ENCODE data around the gene SCNN1B.
A peak's percentile ranks its signal among the peaks of the same experiment; 100 is the strongest.
"Not testable (repeated sequence)": the region's sequence is repeated elsewhere in the genome, so short reads cannot be mapped to it uniquely, and the experiment has no call there.

The SCNN1B gene

DNA sequence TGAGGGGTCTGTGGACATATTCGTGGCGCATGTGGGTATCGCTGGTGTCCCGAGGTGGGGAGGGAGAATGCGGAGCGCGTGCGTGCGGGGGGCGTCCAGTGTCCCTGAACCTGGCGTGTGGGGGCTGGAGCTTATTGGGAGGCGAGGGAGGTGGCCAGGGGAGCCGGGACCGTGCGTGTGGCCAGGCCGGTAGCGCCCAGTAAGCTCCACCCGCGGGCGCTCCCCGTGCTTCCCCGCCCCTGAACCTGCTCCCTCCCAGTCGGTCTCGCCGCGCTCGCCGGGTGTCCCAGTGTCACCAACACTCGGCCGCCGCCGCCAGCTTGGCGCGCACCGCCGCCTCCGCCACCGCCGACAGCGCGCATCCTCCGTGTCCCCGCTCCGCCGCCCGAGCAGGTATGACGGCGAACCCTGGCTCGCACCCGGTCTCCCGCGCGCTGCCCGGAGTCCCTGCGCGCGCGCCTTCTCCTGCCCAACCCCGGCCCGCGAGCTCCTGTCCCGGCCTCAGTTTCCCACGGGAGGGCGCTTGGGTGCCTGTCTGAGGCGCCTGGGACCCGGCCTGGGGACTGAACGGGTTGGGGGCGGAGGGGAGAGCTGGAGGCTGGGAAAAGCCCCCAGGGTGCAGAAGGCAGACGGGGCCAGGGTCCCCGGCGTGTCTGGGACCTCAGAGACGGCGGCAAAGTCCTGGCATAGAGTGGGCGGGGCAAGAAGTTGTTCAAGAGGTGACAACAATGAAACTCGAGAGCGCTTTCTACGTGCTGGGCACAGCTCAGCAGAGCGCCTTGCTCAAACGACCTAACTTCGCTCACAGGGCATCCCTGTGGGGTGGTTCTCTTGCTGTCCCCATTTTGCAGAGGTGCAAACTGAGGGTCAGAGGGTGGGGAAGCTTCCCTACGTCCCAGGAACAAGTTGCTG, at the start of gene SCNN1B:
TSS of gene SCNN1B (plus strand) at position 258 of the 912 bp plus-strand sequence. CDS start 46,298 bp downstream, outside the sequence.
- Histone ChIP-seq H3K27ac (ENCODE audit: low read depth, low read length) (no peak within 1 kb of the TSS), H3K9ac (ENCODE audit: low read length in 5 of 5) (peak within 1 kb of the TSS in 1 of 5 donors; percentile 43), H3K4me3 (ENCODE audit: low read depth in 1 of 5, low read length in 5 of 5) (peak within 1 kb of the TSS in 4 of 5 donors; percentile 25 to 65 (median 52)), H3K27me3 (ENCODE audit: control insufficient read depth in 5 of 5, insufficient read depth in 4 of 5, low read length in 5 of 5) (peaks cover 14 to 20% (median 19%) of the 10 kb centered on the region in 5 donors), H3K36me3 (ENCODE audit: control insufficient read depth in 5 of 5, insufficient read depth in 5 of 5, low read length in 5 of 5) (no peaks in the 10 kb centered on the region), H3K4me1 (ENCODE audit: control insufficient read depth in 5 of 5, insufficient read depth in 5 of 5, low read length in 5 of 5) (peaks cover 0 to 14% (median 6%) of the 10 kb centered on the region in 5 donors), H3K9me3 (ENCODE audit: control insufficient read depth in 5 of 5, low read length in 5 of 5) (no peaks in the 10 kb centered on the region)

GRCh38 chr16:23252310-23252709, 49.8 kb upstream of the SCNN1B start:
- H3K4me1 ChIP-seq (ENCODE audit: control insufficient read depth in 5 of 5, insufficient read depth in 5 of 5, low read length in 5 of 5) = peaks cover 0 to 11% (median 4%) of the 10 kb centered on the region in 5 donors
- no peak overlapping the region for H3K9ac ChIP-seq (ENCODE audit: low read length in 5 of 5)

GRCh38 chr16:23253650-23254049, 48.5 kb upstream of the SCNN1B start:
- H3K4me1 ChIP-seq (ENCODE audit: control insufficient read depth in 5 of 5, insufficient read depth in 5 of 5, low read length in 5 of 5); H3K4me3 ChIP-seq (ENCODE audit: low read depth in 1 of 5, low read length in 5 of 5); H3K36me3 ChIP-seq (ENCODE audit: control insufficient read depth in 5 of 5, insufficient read depth in 5 of 5, low read length in 5 of 5); H3K9me3 ChIP-seq (ENCODE audit: control insufficient read depth in 5 of 5, low read length in 5 of 5); H3K27me3 ChIP-seq (ENCODE audit: control insufficient read depth in 5 of 5, insufficient read depth in 4 of 5, low read length in 5 of 5); H3K9ac ChIP-seq (ENCODE audit: low read length in 5 of 5); H3K27ac ChIP-seq (ENCODE audit: low read depth, low read length): not testable (repeated sequence)

More at GRCh38 chr16:23252310-23252709, 49.8 kb upstream of the SCNN1B start:
- no peaks in the 10 kb centered on the region for H3K27me3 ChIP-seq (ENCODE audit: control insufficient read depth in 5 of 5, insufficient read depth in 4 of 5, low read length in 5 of 5)
- no peak overlapping the region for H3K27ac ChIP-seq (ENCODE audit: low read depth, low read length)
- H3K4me3 ChIP-seq (ENCODE audit: low read depth in 1 of 5, low read length in 5 of 5) = no peak overlapping the region
- H3K9me3 ChIP-seq (ENCODE audit: control insufficient read depth in 5 of 5, low read length in 5 of 5) = no peaks in the 10 kb centered on the region
- no peaks in the 10 kb centered on the region for H3K36me3 ChIP-seq (ENCODE audit: control insufficient read depth in 5 of 5, insufficient read depth in 5 of 5, low read length in 5 of 5)

DNA sequence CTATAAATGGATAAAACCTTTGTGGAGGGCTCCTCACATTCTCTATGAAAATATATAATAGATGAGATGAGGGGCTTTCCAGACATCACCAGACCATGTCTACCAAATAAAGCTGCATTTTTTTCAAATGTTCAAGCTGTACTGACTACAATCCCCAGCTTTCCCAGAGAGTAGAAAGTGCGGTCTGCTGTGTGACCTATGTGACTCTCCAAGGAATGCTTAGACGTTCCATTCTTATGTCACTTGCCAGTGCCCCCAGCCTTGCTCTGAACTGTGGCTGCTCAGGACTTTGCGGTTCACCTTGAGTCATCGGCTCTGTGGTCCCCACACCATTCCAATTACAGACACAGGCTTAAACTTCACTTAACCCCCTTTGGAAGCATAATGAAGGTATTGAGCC, 47.8 kb upstream of the SCNN1B start:
- Histone ChIP-seq H3K9ac (ENCODE audit: low read length in 5 of 5) (no peak overlapping the region), H3K4me1 (ENCODE audit: control insufficient read depth in 5 of 5, insufficient read depth in 5 of 5, low read length in 5 of 5) (peaks cover 0 to 2% (median 0%) of the 10 kb centered on the region in 5 donors), H3K27me3 (ENCODE audit: control insufficient read depth in 5 of 5, insufficient read depth in 4 of 5, low read length in 5 of 5) (no peaks in the 10 kb centered on the region)

DNA sequence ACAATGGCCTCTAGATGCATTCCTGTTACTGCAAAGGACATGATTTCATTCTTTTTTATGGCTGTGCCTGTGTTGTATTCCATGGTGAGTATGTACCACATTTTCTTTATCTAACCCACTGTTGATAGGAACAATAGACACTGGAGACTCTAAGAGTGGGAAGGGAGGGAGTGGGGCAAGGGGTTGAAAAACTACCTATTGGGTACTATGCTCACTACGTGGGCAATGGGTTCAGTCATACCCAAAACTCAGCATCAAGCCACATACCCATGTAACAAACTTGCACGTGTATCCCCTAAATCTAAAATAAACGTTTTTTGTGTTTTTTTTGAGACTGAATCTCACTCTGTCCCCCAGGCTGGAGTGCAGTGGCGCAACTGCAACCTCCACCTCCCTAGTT, 47.1 kb upstream of the SCNN1B start:
- H3K27ac ChIP-seq (ENCODE audit: low read depth, low read length) = no peak overlapping the region
- no peaks in the 10 kb centered on the region for H3K36me3 ChIP-seq (ENCODE audit: control insufficient read depth in 5 of 5, insufficient read depth in 5 of 5, low read length in 5 of 5)
- H3K9ac ChIP-seq (ENCODE audit: low read length in 5 of 5) = no peak overlapping the region
- no peak overlapping the region for H3K4me3 ChIP-seq (ENCODE audit: low read depth in 1 of 5, low read length in 5 of 5)
- H3K4me1 ChIP-seq (ENCODE audit: control insufficient read depth in 5 of 5, insufficient read depth in 5 of 5, low read length in 5 of 5) = peaks cover 0 to 2% (median 0%) of the 10 kb centered on the region in 5 donors
- peaks cover 0 to 2% (median 0%) of the 10 kb centered on the region in 5 donors for H3K9me3 ChIP-seq (ENCODE audit: control insufficient read depth in 5 of 5, low read length in 5 of 5)
- H3K27me3 ChIP-seq (ENCODE audit: control insufficient read depth in 5 of 5, insufficient read depth in 4 of 5, low read length in 5 of 5) = no peaks in the 10 kb centered on the region

More for the DNA sequence above, 47.8 kb upstream of the SCNN1B start:
- Histone ChIP-seq H3K4me3 (ENCODE audit: low read depth in 1 of 5, low read length in 5 of 5) (no peak overlapping the region), H3K9me3 (ENCODE audit: control insufficient read depth in 5 of 5, low read length in 5 of 5) (peaks cover 0 to 1% (median 0%) of the 10 kb centered on the region in 5 donors), H3K27ac (ENCODE audit: low read depth, low read length) (no peak overlapping the region), H3K36me3 (ENCODE audit: control insufficient read depth in 5 of 5, insufficient read depth in 5 of 5, low read length in 5 of 5) (no peaks in the 10 kb centered on the region)

DNA sequence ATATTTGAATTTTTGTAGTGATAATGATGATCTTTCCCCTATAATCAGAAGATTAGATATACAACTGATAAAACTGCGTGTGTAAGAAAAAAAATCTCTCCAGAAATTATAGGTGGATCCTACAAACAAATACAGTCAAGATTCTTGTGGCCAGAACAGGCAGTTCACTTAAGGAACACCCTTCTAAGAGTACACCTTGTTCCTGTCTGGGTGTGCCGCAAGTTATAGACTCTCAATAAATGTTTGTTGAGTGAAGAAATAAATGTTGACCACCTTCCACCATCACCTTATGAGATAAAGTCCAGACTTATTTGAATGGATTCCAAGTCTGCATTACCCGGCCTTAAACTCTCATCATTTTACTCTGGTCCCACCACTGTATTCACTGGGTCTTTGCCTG, 45.7 kb upstream of the SCNN1B start:
- Histone ChIP-seq H3K9ac (ENCODE audit: low read length in 5 of 5) (no peak overlapping the region), H3K4me1 (ENCODE audit: control insufficient read depth in 5 of 5, insufficient read depth in 5 of 5, low read length in 5 of 5) (peaks cover 0 to 2% (median 0%) of the 10 kb centered on the region in 5 donors), H3K36me3 (ENCODE audit: control insufficient read depth in 5 of 5, insufficient read depth in 5 of 5, low read length in 5 of 5) (no peaks in the 10 kb centered on the region), H3K27ac (ENCODE audit: low read depth, low read length) (no peak overlapping the region), H3K27me3 (ENCODE audit: control insufficient read depth in 5 of 5, insufficient read depth in 4 of 5, low read length in 5 of 5) (no peaks in the 10 kb centered on the region), H3K4me3 (ENCODE audit: low read depth in 1 of 5, low read length in 5 of 5) (no peak overlapping the region), H3K9me3 (ENCODE audit: control insufficient read depth in 5 of 5, low read length in 5 of 5) (peaks cover 0 to 2% (median 0%) of the 10 kb centered on the region in 5 donors)

DNA sequence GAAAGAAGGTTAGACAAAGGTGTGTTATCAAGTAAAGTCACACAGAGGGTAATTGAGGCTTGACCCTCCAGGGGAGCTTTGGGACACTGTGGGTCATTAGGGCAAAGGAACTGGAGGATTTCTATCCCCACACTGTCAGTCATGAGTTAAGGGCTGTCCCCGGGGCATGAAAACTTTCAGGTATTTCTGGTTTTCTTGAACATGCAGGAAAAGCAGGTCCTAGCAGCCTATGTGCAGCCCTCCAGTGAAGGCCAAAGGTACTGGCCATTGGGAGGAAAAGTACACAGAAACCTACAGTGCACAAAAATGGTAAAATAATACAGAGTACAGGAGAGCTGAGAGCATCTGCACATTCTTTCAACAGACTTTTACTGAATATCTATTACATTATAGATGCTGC, 44.4 kb upstream of the SCNN1B start:
- H3K9ac ChIP-seq (ENCODE audit: low read length in 5 of 5) = no peak overlapping the region
- no peak overlapping the region for H3K4me3 ChIP-seq (ENCODE audit: low read depth in 1 of 5, low read length in 5 of 5)
- H3K27ac ChIP-seq (ENCODE audit: low read depth, low read length) = no peak overlapping the region
- H3K4me1 ChIP-seq (ENCODE audit: control insufficient read depth in 5 of 5, insufficient read depth in 5 of 5, low read length in 5 of 5) = peaks cover 0 to 2% (median 0%) of the 10 kb centered on the region in 5 donors
- H3K9me3 ChIP-seq (ENCODE audit: control insufficient read depth in 5 of 5, low read length in 5 of 5) = peaks cover 0 to 2% (median 0%) of the 10 kb centered on the region in 5 donors
- H3K36me3 ChIP-seq (ENCODE audit: control insufficient read depth in 5 of 5, insufficient read depth in 5 of 5, low read length in 5 of 5) = no peaks in the 10 kb centered on the region
- H3K27me3 ChIP-seq (ENCODE audit: control insufficient read depth in 5 of 5, insufficient read depth in 4 of 5, low read length in 5 of 5) = no peaks in the 10 kb centered on the region

- Histone ChIP-seq H3K27ac (ENCODE audit: low read depth, low read length) (no peak overlapping the region), H3K4me3 (ENCODE audit: low read depth in 1 of 5, low read length in 5 of 5) (no peak overlapping the region), H3K4me1 (ENCODE audit: control insufficient read depth in 5 of 5, insufficient read depth in 5 of 5, low read length in 5 of 5) (peaks cover 0 to 2% (median 0%) of the 10 kb centered on the region in 5 donors), H3K9me3 (ENCODE audit: control insufficient read depth in 5 of 5, low read length in 5 of 5) (peaks cover 0 to 2% (median 0%) of the 10 kb centered on the region in 5 donors), H3K36me3 (ENCODE audit: control insufficient read depth in 5 of 5, insufficient read depth in 5 of 5, low read length in 5 of 5) (no peaks in the 10 kb centered on the region), H3K27me3 (ENCODE audit: control insufficient read depth in 5 of 5, insufficient read depth in 4 of 5, low read length in 5 of 5) (no peaks in the 10 kb centered on the region), H3K9ac (ENCODE audit: low read length in 5 of 5) (no peak overlapping the region)
These were observed 43.2 kb upstream of the SCNN1B start for GRCh38 chr16:23258919-23259237.

DNA sequence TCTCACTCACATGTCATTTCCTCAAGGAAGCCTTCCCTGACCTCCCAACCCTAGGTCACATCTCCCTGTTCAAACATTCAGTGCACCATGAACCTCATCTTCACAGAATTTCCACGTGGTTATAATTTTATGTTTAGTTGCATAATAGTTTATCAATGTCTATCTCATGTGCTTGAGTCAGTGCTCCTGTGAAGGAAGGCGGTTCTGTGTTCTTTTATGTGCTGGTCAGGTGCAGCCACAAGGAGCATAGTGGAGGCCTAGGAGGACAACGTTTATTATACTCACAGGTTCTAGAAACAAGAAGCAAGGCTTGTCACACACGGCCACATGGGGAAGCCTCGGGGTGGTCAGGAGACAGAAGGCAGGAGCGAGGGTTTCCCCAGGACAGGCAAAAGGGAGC, 34.5 kb upstream of the SCNN1B start:
- H3K27ac ChIP-seq (ENCODE audit: low read depth, low read length) = no peak overlapping the region
- peaks cover 0 to 9% (median 0%) of the 10 kb centered on the region in 5 donors for H3K9me3 ChIP-seq (ENCODE audit: control insufficient read depth in 5 of 5, low read length in 5 of 5)
- H3K36me3 ChIP-seq (ENCODE audit: control insufficient read depth in 5 of 5, insufficient read depth in 5 of 5, low read length in 5 of 5) = no peaks in the 10 kb centered on the region
- H3K9ac ChIP-seq (ENCODE audit: low read length in 5 of 5) = no peak overlapping the region
- H3K27me3 ChIP-seq (ENCODE audit: control insufficient read depth in 5 of 5, insufficient read depth in 4 of 5, low read length in 5 of 5) = peaks cover 0 to 2% (median 0%) of the 10 kb centered on the region in 5 donors
- H3K4me3 ChIP-seq (ENCODE audit: low read depth in 1 of 5, low read length in 5 of 5) = no peak overlapping the region
- H3K4me1 ChIP-seq (ENCODE audit: control insufficient read depth in 5 of 5, insufficient read depth in 5 of 5, low read length in 5 of 5) = no peaks in the 10 kb centered on the region

- no peaks in the 10 kb centered on the region for H3K36me3 ChIP-seq (ENCODE audit: control insufficient read depth in 5 of 5, insufficient read depth in 5 of 5, low read length in 5 of 5)
- H3K27me3 ChIP-seq (ENCODE audit: control insufficient read depth in 5 of 5, insufficient read depth in 4 of 5, low read length in 5 of 5) = peaks cover 0 to 2% (median 0%) of the 10 kb centered on the region in 5 donors
- H3K27ac ChIP-seq (ENCODE audit: low read depth, low read length) = no peak overlapping the region
- peaks cover 0 to 9% (median 0%) of the 10 kb centered on the region in 5 donors for H3K9me3 ChIP-seq (ENCODE audit: control insufficient read depth in 5 of 5, low read length in 5 of 5)
- no peak overlapping the region for H3K9ac ChIP-seq (ENCODE audit: low read length in 5 of 5)
- H3K4me1 ChIP-seq (ENCODE audit: control insufficient read depth in 5 of 5, insufficient read depth in 5 of 5, low read length in 5 of 5) = no peaks in the 10 kb centered on the region
- no peak overlapping the region for H3K4me3 ChIP-seq (ENCODE audit: low read depth in 1 of 5, low read length in 5 of 5)
These were observed 33.5 kb upstream of the SCNN1B start for GRCh38 chr16:23268561-23268960.

Measured in subcutaneous abdominal adipose tissue (tissue), 5 donors.